Neural cell (in vitro differentiated cells): ENCODE results near the gene PC.

Experiments used
- EP300 ChIP-seq: fragments of 450-650 bp; conservative IDR thresholded peaks from 2 replicates; pipeline ENCODE4 v1.6.1; 2014; ENCODE audit warnings: antibody characterized with exemption, mild to moderate bottlenecking, moderate library complexity; ENCODE audit not compliant: poor library complexity, severe bottlenecking
- EZH2 ChIP-seq: fragments of 200-600, 300-800 bp; shearing (Covaris generic), sonication (generic); IDR thresholded peaks from 2 replicates; pipeline ENCODE4 v1.6.1; 2014; ENCODE audit warnings: antibody characterized with exemption, low read length, borderline replicate concordance, mild to moderate bottlenecking; ENCODE audit not compliant: insufficient read depth, poor library complexity, severe bottlenecking
- POLR2AphosphoS5 ChIP-seq: IDR thresholded peaks from 2 replicates; pipeline ENCODE4 v1.6.1; 2012
- RAD21 ChIP-seq: fragments of 450-650 bp; conservative IDR thresholded peaks from 2 replicates; pipeline ENCODE4 v1.6.1; 2014; ENCODE audit warnings: antibody characterized with exemption, mild to moderate bottlenecking, moderate library complexity
- TAF1 ChIP-seq: IDR thresholded peaks from 2 replicates; pipeline ENCODE4 v1.6.1; 2012; ENCODE audit warnings: low read depth
- TF ChIP-seq, protein P1 (sequence below): IDR thresholded peaks from 2 replicates; pipeline ENCODE4 v1.6.1; 2012; ENCODE audit warnings: borderline replicate concordance
- TF ChIP-seq, protein P2 (sequence below): fragments of 450-650 bp; IDR thresholded peaks from 2 replicates; pipeline ENCODE4 v1.5.1; 2014; ENCODE audit warnings: antibody characterized with exemption, mild to moderate bottlenecking, moderate library complexity; ENCODE audit not compliant: poor library complexity, severe bottlenecking

DNA sequence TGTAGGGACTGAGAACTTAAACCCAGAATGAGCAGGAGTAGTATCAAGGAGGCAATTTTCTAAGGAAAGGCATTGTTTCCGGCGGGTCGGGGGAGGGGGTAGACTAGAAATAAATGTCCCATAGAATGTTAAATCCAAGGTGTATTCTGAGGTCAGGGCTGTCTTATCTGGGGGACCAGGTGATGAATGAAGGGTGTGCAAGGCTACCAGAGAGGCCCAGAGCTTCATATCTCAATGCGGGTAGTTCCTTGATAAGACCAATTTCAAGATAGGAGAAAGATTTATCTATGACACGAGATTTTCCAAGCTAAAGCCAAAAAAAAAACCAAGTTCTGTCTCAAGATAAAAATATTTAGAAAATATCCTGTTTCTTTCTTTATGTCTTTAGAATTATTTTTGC, 123.2 kb downstream of the PC start:
- TF ChIP-seq, protein P1, sequence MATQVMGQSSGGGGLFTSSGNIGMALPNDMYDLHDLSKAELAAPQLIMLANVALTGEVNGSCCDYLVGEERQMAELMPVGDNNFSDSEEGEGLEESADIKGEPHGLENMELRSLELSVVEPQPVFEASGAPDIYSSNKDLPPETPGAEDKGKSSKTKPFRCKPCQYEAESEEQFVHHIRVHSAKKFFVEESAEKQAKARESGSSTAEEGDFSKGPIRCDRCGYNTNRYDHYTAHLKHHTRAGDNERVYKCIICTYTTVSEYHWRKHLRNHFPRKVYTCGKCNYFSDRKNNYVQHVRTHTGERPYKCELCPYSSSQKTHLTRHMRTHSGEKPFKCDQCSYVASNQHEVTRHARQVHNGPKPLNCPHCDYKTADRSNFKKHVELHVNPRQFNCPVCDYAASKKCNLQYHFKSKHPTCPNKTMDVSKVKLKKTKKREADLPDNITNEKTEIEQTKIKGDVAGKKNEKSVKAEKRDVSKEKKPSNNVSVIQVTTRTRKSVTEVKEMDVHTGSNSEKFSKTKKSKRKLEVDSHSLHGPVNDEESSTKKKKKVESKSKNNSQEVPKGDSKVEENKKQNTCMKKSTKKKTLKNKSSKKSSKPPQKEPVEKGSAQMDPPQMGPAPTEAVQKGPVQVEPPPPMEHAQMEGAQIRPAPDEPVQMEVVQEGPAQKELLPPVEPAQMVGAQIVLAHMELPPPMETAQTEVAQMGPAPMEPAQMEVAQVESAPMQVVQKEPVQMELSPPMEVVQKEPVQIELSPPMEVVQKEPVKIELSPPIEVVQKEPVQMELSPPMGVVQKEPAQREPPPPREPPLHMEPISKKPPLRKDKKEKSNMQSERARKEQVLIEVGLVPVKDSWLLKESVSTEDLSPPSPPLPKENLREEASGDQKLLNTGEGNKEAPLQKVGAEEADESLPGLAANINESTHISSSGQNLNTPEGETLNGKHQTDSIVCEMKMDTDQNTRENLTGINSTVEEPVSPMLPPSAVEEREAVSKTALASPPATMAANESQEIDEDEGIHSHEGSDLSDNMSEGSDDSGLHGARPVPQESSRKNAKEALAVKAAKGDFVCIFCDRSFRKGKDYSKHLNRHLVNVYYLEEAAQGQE = no peak
- TF ChIP-seq, protein P2, sequence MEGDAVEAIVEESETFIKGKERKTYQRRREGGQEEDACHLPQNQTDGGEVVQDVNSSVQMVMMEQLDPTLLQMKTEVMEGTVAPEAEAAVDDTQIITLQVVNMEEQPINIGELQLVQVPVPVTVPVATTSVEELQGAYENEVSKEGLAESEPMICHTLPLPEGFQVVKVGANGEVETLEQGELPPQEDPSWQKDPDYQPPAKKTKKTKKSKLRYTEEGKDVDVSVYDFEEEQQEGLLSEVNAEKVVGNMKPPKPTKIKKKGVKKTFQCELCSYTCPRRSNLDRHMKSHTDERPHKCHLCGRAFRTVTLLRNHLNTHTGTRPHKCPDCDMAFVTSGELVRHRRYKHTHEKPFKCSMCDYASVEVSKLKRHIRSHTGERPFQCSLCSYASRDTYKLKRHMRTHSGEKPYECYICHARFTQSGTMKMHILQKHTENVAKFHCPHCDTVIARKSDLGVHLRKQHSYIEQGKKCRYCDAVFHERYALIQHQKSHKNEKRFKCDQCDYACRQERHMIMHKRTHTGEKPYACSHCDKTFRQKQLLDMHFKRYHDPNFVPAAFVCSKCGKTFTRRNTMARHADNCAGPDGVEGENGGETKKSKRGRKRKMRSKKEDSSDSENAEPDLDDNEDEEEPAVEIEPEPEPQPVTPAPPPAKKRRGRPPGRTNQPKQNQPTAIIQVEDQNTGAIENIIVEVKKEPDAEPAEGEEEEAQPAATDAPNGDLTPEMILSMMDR = no peak
- TF ChIP-seq TAF1 (no peak), EZH2 (no peak), RAD21 (no peak), EP300 (no peak), POLR2AphosphoS5 (no peak)
